ENCODE data around the gene TRRAP.

TRRAP gene

DNA sequence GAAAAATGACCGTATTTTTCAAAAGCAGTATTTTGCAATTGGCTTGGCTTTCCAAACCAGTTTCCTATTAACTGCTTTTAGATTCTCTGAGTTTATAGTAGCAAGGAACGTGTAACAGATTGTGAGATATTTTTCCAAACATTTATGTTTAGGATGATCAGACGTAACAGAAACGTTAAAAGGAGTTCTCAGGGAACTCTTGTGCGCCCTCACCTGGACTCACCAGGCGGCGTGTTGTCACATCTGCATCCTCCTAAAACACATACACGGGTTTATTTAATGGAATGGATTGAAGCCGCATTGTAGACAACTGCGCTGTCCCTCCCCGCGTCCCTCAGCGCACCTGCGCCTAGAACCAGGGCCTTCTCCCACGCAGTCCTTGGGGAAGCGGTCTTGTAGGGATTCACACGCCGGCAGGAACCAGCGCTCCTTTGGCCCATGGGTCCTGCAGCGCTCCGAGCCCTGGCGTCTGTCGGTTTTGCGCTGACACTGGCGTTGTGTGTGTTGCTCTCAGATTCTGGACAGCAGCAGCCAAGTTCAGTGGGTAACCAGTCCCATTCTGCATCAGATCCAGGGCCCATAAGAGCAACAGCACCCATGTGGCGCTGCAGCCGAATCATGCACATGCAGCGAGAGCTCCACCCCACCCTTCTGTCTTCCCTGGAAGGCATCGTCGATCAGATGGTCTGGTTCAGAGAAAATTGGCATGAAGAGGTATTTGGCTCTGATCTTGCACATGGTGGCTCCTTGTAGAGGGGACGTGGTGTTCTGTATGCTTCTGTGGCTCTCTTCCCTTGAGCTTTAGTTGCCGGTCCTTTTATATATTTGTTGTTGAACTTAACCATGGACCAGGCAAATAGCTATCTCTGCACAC lies 114.9 kb downstream of the TRRAP start:
- DNase-seq: no peak

- no peak for DNase-seq
Observed at GRCh38 chr7:98994046-98994944, 116.0 kb downstream of the TRRAP start.

GRCh38 chr7:98995111-98995510 lies 116.8 kb downstream of the TRRAP start:
- DNase-seq: no peak

DNA sequence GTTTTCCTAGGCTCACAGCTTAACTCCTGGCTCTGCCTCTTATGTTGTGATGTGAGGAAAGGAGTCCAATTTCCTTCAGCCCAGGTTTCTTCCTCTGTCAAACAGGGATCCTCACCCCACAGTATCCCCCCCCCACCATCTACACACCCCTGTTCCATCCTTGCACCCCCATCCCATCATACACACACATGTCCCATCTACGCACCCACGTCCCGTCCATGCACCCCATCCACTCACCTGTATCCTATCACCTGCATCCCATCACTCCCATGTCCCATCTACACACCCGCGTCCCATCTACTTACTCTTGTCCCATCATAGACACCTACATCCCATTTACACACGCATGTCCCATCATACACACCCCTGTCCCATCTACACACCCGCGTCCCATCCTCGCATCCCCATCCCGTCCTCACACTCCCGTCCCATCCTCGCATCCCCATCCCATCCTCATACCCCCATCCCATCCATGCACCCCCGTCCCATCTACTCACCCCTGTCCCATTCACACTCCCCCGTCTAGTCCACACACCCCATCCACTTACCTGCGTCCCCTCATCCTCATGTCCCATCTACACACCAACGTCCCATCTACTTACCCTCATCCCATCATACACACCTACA lies 117.3 kb downstream of the TRRAP start:
- DNase-seq: no peak

GRCh38 chr7:98996150-98996552 lies 117.8 kb downstream of the TRRAP start:
- no peak for DNase-seq

GRCh38 chr7:98997846-98998245 lies 119.5 kb downstream of the TRRAP start:
- DNase-seq: no peak

DNA sequence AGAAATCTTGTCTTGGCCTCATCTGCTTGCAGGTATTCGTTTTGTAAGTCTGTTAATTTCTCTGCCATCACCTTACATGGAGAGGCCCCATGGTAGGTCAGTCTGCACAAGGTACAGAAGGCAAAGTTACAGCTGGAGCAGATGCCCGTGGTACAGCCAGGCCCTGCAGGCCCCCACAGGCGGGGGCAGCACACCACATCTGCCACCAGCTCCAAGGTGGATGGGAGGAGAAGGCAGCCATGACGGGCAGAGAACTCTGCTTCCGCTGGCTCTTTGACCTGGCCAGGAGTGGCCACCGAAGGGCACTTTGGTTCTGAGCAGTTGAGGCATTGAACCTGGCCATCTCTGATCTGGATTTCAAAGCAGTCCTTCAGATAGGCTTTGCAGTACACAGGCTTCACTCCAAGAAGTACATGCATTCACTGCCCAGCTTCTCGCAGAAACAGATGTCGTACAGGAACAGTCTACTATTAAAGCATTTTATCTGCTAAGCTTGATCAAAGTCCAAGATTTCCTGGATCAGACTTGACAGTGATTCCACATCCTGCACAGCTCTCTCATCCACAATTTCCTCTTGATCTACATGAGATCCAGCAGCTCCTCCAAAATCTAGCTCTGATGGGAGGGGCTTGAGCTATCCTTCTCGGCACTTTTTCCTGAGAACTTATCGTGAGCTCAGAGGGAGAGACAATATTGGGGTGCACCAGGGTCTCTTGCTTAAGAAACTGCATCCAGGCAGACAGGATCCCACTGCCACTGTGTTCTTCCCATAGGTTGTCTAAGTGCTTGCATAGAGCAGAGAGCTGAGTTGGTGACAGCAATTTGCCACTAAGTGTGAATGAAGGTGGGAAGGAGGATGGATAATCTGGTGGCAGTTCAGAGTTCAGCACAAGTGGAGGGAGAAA lies 120.7 kb downstream of the TRRAP start:
- DNase-seq: no peak

DNA sequence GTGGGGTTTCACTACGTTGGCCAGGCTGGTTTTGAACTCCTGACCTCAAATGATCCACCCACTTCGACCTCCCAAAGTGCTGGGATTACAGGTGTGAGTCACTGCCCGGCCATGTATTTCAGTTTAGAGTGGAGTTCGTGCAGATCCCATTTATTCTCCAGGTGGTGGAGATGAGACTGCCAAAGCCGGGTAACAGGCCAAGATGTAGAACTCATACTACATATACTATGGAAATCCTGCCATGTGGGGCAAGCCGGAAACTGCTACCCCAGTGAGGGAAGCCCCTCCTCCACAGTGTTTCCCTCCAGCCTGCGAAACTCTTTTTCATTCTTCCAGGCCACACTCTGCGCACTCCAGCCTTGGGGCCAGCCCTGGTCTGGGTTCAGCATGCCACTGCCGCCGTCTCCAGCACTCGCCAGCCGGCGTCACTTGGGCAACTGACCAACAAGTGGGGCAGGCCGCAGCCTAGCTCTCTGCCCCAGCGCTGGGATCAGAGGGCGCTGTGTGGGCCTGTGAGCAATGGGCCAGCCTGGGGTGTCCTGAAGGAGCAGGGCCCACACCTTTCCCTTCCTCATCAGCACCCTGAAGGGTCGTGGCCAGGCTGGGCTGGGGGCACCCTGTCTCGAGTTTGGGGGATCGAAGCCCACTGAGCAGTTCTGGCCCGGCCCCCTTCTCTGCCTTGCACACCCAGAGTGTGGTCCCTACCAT lies 122.0 kb downstream of the TRRAP start:
- no peak for DNase-seq

DNA sequence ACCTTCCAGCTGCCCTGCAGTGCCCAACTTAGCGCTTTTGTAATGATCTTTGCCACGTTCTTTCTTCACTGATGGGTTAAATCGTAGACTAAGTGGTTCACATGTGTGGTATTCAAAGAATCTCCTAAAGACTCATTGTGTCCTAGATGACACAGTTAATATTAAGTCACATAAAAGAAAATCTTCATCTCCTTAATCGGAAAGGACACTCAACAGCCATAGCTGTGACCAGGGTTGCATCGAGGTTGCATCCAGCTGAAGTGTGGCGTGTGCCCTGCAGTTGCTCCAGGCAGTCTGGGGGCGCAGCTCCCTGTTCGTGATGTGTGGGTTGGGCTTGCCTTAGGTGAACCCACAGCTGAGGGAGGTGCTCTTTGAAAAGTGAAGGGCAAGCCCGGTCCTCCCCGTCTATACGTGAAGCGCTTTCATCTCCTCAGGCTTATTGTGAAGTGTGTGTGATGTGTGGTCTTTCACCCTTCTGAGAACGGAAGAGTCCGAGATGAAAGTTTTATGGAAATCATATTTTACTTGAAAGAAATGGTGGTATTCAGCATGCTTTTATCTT lies 122.7 kb downstream of the TRRAP start:
- no peak for DNase-seq

DNA sequence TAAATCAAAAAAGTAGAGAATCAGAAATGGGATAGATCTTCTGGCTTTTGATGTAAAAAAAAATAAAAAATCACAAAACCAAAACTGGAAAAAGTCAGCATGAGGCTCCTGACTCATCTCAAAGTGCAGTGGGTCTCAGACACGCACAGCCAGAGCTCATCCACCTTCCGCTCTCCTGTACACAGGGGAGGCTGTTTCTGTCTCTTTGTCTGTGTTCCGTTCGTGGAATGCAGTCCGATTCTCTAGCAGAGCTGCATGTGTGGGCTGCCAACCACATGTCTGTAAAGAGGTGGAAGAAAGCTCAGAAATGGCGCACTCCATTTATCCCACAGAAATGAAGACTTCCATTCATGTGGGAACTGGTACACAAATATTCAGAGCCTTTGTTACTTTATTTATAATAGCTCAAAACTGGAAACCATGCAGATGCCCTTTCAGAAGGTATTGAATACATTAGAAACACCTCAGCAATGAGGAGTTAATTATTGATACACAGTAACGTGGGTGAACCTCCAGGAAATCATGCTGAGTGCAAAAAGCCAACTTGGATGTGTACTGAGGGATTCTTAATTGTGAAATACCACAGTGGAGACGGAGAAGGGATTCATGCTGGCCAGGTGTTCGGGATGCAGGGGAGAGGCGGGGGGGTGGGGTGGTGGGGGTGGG lies 123.3 kb downstream of the TRRAP start:
- no peak for DNase-seq

GRCh38 chr7:99002148-99002826 lies 124.0 kb downstream of the TRRAP start:
- DNase-seq: no peak

DNA sequence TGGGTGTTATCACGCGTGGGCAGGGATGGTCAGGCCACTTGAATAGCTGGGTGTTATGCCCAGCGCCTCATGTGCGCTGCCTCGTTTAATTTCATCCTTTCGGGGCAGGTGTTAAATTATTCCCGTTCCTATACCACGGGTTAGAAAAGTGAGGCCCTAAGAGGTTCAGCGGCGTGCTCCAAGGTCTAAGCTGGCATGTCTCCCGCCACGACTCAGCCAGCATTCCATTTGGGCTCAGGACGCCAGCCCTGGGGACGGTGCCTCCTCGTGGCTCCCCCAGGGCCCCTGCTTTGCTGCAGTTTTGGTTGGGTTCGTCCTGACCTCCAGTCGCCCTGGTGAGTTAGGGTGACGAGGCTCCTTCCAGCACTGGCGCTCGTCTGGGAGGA lies 124.5 kb downstream of the TRRAP start:
- DNase-seq: no peak

GRCh38 chr7:99003419-99003818 lies 125.1 kb downstream of the TRRAP start:
- DNase-seq: no peak

DNA sequence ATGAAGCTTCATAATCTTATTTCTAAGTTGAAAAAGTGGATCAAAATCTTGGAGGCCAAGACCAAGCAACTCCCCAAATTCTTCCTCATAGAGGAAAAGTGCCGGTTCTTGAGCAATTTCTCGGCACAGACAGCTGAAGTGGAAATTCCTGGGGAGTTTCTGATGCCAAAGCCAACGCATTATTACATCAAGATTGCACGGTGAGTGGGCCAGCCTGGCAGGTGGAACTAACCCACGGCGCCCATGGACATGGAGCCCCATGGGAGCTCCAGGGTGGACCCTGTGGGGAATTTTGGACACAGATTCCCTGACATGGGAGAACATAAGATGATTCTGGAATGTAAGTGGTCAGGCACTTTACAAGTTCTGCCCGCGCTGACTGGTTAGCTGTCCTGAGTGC lies 125.9 kb downstream of the TRRAP start:
- DNase-seq: no peak

DNA sequence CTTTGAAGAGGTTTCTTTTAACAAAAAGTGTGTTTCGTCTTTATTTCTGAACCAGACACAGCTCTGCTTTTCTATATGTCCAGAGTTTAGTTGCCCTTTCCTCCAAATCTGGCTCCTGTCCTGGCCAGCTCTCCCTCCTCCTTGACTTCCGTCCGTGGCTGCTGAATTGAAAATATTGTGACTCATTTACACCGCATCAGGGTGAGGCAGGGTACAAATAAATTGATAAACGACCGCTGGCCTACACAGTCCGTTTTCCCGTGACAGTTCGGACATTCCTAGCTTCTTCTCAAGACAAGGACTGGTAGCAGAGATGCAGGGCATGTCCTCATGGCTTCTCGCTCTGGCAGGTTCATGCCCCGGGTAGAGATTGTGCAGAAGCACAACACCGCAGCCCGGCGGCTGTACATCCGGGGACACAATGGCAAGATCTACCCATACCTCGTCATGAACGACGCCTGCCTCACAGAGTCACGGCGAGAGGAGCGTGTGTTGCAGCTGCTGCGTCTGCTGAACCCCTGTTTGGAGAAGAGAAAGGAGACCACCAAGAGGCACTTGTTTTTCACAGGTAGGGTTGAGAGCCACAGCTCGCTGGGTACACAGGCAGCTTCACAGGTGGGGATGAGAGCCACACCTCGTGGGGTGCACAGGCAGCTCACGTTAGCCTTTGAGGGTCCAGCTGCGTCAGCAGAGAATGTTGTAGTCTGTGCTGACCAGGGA lies 126.6 kb downstream of the TRRAP start:
- no peak for DNase-seq

- DNase-seq: no peak
Observed at GRCh38 chr7:99005776-99006175, 127.4 kb downstream of the TRRAP start.

GRCh38 chr7:99006739-99007424 lies 128.6 kb downstream of the TRRAP start:
- no peak for DNase-seq

DNA sequence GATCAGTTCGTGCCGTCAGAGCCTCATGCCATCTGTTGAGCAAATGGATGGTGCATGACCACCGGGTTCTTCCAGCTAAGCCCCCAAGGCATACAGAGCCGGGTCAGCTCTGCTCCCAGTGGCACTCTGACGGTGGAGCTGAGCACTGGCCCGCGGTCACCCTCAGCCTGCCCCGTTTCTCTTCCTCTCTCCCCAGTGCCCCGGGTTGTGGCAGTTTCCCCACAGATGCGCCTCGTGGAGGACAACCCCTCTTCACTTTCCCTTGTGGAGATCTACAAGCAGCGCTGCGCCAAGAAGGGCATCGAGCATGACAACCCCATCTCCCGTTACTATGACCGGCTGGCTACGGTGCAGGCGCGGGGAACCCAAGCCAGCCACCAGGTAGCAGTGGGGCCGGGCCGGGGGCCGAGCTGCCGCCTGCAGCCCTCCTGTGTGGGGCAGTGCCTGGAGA lies 129.9 kb downstream of the TRRAP start:
- DNase-seq: no peak
